Endothelial cell (in vitro differentiated cells): ENCODE data around the gene NDUFA6. TPM values are rescaled to one million over a fixed set of nuclear protein-coding genes. Genes with fewer than 3 reads are reported as not detected.

Experiments used
- total RNA-seq: library from RNA; stranded (reverse); fragmentation: NEBNext Ultra II Directional; extraction: Animal tissue kit (Norgen Biotek cat#: 25700); gene quantifications from one replicate; pipeline ENCODE4 v1.2.1, GENCODE V29; 2021; ENCODE audit not compliant: unreplicated experiment

The NDUFA6 gene
- total RNA-seq, 1 donor from 2014 or later = 54.9 TPM

Other genes starting within 250 kb of the NDUFA6 start
- gene SHISA8, start 175.7 kb downstream of the NDUFA6 start, total RNA-seq = 0.41 TPM
- gene TNFRSF13C, start 164.0 kb downstream of the NDUFA6 start, total RNA-seq = 3.5 TPM
- gene CENPM, start 143.6 kb downstream of the NDUFA6 start, total RNA-seq = 5.2 TPM
- 0.36 TPM for gene SEPTIN3, start 121.3 kb downstream of the NDUFA6 start, total RNA-seq
- not detected for gene WBP2NL, start 92.0 kb downstream of the NDUFA6 start, total RNA-seq
- gene NAGA, start 20.0 kb downstream of the NDUFA6 start, total RNA-seq = 26.0 TPM
- gene PHETA2, start 16.5 kb downstream of the NDUFA6 start, total RNA-seq = 3.5 TPM
- 61.1 TPM for gene SMDT1, start 11.1 kb downstream of the NDUFA6 start, total RNA-seq
- gene CYP2D6, start 40.0 kb upstream of the NDUFA6 start, total RNA-seq = 3.2 TPM
- gene TCF20, start 179.9 kb upstream of the NDUFA6 start, total RNA-seq = 63.6 TPM